Fibroblast of skin of left biceps (primary cell): ENCODE data around the gene VPS26B.

Source experiments
- DNase-seq, 2 experiments: peaks; one replicate each; pipeline ENCODE4 v3.0.0-alpha.2; 2013; ENCODE audit warnings: low read depth in 2 of 2

The VPS26B gene

DNA sequence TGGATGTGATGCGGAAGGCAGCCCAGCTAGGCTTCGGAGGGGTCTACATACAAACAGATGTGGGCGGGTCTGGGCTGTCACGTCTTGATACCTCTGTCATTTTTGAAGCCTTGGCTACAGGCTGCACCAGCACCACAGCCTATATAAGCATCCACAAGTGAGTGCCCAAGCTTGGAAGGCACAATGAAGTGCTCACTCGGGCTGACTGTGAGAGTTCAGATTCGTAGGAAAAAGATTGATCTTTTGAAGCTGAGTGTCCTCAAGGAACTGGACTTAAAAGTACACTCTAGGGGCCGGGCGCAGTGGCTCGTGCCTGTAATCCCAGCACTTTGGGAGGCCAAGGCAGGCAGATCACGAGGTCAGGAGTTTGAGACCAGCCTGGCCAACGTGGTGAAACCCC lies 32.6 kb downstream of the VPS26B start:
- no peak for DNase-seq

DNA sequence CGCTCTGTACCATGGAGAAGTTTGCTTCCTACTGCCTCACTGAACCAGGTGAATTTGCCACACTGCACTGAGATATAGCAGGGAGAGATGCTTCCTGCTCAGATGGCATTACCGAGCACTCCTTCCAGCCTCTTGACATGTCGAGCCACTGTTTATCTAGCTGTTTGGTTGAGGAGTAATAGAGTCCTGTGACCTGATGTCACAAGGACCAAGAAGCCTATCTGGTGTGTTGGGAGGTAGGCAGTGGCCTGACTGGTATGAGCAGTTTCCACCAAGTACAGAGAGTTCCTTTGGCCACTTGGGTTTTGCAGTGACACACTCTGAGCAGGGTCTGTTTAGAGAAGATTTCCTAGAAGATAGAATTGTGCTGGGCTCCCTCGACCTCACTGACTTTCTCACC lies 34.1 kb downstream of the VPS26B start:
- no peak for DNase-seq

DNA sequence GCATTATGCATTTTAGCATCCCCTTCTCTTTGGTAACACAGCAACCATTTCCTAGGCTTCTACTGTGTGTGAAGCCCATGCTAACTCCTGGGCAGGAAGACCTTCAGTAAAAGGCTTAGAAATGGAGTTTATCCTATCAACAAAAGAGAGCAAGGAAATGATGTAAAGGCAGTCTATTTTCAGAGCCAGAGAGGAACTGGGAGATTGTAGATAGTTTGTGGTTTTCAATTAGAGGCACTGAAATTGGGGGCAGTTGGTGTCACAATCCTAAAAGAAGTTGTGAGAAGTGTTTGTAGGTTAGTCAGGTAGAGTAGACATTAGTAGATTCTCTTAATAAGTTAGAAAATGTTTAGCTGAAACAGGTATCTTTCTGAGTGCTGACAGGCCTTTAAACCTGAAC lies 36.0 kb downstream of the VPS26B start:
- no peak for DNase-seq

DNA sequence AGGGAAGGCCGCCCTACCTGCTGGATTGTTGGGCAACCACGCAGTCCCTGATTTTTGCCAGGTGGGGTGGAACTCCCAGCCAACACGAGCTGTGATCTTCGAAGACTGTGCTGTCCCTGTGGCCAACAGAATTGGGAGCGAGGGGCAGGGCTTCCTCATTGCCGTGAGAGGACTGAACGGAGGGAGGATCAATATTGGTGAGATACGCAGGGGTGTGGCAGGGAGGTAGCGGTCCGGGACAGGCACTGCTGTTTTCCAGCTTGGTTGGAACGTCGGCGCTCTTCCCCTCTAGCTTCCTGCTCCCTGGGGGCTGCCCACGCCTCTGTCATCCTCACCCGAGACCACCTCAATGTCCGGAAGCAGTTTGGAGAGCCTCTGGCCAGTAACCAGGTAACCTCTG lies 36.5 kb downstream of the VPS26B start:
- no peak for DNase-seq

DNA sequence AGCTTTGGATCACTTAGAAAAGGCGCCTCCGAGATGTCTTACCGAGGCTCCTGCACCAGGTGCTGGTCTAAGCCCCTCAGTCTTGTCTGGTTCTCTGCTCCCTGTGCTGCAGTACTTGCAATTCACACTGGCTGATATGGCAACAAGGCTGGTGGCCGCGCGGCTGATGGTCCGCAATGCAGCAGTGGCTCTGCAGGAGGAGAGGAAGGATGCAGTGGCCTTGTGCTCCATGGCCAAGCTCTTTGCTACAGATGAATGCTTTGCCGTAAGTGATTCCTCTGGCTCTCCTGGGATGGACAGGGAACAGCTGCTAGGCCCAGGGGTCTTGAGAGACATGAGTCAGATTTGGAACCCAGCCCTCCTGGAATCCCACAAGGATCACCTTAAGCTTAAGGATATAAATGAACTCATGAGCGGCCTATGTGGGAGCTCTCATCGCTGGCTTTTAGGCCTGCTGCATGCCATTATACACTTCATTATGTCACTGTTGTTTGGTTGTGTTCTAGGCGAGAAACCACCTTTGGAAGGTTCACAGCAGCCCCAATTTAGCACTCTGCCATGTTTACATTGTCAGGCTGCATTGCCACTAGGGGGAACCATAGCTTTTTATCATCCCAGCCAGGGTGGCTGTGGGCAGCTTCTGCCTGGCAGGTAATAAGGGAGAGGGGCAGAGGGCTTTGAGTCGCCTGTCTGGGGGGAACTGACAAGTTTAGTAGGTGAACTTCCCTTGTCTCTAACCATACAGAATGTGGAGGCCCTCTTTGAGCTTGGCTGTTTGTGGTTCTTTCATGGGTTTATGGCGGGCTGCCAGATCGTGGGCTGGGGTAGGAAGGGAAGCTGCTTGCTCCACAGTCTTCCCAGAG lies 37.4 kb downstream of the VPS26B start:
- no peak for DNase-seq

DNA sequence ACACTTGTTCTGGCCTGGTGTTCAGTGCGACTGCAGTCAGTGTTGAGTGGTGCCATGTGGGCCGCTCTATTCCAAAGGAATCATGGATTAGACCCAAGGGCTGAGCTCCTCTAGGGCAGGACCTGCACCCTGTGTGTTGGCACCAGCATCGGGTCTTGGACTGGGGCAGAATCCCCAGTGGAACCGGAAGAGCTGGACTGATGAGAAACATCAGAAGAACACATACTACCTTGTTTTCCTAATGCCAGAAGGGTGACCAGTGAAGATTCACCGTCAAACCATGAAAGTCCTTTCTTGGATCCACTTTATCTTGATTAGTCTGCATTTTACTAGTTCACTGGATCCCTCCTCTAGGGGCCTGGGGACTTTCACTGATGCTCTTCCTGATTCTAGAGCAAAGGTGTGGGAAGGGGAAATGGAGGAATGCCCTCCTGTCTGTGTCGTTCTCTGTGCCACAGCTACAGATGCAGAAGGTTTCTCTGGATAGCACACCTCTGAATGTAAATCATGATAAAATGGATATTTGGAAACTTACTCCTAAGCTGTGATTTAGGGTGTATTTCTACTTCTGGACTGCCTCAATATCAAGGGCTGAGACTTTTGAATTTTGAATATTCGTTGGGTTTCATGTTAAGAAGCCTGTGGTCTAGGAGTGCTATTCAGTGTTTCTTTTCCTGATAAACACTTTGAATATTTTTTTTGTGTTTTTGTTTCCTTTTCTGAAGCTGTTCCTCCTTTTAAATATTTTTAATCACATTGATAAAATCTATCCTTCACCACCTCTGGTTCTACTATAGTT lies 40.7 kb downstream of the VPS26B start:
- no peak for DNase-seq

DNA sequence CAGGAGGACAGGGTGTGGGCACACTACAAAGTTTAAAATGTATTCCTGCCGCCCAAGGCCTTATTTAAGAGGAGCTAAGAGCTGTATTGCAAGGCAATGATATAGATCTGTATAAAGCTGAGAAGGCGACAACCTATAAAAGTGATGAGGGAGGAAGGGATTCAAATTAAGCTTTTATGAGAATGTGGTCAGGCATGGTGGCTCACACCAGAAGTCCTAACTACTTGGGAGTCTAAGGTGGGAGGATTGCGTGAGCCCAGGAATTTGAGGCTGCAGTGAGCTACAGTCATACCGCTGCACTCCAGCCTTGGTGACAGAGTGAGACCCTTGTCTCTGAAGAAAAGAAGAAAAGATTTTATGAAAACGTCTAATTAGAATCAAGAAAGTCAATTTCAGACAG lies 42.0 kb downstream of the VPS26B start:
- no peak for DNase-seq

GRCh38 chr11:134266841-134267251 lies 42.4 kb downstream of the VPS26B start:
- DNase-seq = peak; percentile 49 to 57

DNA sequence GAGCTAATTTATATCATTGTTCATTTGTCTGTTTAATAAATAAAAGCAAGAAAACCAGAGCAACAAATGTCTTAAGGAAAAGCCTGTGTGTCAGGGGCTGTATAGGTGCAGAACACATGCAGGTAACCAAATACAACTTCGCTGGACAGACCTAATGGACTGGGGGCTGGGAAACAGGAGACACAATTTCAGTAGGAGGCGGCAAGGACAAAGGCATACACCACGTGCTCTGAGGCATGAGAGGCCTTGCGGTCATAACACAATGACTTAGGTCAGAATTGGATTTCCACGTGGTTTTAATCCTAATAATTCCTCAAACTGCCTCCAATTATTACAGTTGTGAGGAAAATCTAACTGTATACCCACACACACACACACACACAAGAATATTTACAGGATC lies 43.0 kb downstream of the VPS26B start:
- no peak for DNase-seq

- DNase-seq = no peak
These were observed 43.5 kb downstream of the VPS26B start for GRCh38 chr11:134267966-134268365.

GRCh38 chr11:134270250-134270714 lies 45.8 kb downstream of the VPS26B start:
- no peak for DNase-seq

DNA sequence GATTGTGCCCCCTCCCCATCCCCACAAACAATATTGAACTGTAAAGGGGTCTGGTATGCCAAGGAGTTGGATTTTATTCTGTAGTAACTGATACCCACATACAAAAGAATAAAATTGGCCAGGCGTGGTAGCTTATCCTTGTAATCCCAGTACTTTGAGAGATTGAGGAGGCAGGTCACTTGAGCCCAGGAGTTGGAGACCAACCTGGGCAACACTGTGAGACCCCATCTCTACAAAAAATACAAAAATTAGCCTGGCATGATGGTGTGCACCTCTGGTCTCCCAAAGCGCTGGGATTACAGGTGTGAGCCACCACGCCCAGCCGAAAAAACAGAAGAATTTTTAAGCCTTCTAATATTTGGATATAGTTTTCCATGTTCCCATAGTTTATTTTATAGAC lies 47.5 kb downstream of the VPS26B start:
- DNase-seq = no peak

- no peak for DNase-seq
These were observed 48.2 kb downstream of the VPS26B start for GRCh38 chr11:134272381-134273316.

DNA sequence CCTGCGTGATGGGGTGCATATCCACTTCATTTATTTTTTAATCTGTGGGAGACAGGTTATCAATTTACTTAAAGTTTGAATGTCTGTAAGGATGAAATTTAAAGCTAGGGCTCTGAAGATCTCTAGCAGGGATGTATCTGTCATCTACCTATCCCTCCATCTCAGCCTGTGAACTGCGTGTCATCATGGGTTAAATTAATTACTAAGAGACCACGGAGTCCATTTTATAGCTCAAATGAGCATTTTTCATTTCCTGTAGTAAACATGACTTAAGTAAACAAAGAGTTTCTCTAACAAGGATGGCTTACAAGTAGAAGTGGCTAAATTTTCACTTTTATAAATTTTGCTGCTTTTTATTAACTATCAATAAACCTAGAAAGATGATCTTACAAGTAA lies 48.8 kb downstream of the VPS26B start:
- no peak for DNase-seq

- DNase-seq = no peak
These were observed 50.7 kb downstream of the VPS26B start for GRCh38 chr11:134275188-134275533.

DNA sequence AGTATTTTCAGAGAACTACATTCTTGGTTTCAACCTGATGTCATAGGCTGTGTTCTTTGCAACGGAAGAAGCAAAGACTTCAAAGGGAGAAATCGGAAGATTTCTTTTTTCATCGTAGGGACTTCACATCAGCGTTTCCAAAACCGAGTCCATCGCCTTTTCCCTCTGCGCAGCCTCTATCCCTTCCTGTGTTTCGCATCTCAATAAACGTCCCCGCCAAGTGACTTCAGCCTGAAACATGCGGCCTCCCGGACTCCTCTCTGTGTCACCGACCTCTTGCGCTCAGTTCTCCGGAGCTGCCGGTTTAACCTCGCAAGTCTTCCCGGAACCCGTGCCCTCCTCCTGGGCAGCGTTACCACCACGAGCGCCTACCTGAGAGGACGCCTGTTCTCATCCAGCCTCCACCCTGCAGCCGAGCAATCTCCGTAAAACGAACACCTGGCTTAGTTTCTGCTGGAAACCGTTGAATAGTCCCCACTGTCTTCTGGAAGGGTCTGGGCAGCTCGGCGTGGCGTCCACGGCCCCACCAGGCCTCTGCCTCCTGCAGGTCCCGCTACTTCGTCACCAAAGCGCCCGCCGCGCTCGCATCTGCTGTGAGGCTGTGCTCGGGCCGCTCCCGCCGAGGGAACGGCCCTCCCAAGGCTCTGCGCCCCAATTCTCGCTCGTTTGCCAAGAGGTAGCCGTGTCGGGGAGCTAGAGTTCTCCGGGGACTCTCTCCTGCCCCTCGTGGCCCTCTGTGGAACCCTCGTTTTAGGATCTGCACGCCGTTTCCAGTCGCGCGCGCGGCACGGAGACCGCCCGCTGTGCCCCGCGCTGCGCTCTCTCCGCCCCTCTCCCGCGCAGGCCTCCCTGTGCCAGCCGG lies 51.3 kb downstream of the VPS26B start, which contains the start of gene GLB1L3:
TSS of gene GLB1L3 (plus strand) at position 846 of the 862 bp plus-strand sequence. CDS start 362 bp downstream, outside the sequence.
- no peak for DNase-seq

DNA sequence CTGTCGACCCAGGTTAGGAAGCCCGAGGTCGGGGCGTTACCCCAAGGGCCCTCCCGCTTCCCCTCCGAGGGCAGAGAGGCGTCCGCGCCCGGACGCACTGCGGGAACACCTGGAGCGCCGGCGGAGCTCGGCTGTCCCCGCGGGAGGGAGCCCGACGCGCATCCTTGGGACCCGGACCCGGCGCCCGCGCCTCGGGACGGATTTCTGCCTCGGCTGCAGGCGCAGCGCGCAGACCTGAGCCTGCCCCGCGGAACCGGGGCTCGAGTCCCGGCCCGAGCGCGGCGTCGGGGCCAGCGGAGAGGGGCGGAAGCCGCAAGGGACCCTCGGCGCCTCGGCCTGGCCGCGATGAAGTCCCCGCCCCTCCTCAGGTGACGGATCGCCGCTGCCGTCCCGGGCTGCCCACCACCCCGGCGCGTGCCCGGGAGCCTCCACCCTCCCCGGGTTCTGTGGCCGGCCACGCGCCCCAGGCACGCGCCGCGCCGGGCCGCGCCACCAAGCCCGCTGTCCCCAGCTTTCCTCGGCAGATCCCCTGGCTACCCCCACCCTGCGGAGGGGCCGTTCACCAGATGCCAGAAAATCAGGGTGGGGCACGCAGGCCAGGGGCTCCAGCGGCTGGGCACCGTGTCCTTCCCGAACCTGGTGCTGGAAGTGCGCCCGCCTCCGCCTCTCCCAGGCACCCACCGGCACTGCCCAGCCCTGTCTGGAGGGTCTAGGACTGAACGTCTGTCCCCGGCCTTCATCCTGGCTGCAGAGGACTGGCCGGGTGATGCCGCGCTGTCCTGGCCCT lies 52.1 kb downstream of the VPS26B start:
- no peak for DNase-seq

DNA sequence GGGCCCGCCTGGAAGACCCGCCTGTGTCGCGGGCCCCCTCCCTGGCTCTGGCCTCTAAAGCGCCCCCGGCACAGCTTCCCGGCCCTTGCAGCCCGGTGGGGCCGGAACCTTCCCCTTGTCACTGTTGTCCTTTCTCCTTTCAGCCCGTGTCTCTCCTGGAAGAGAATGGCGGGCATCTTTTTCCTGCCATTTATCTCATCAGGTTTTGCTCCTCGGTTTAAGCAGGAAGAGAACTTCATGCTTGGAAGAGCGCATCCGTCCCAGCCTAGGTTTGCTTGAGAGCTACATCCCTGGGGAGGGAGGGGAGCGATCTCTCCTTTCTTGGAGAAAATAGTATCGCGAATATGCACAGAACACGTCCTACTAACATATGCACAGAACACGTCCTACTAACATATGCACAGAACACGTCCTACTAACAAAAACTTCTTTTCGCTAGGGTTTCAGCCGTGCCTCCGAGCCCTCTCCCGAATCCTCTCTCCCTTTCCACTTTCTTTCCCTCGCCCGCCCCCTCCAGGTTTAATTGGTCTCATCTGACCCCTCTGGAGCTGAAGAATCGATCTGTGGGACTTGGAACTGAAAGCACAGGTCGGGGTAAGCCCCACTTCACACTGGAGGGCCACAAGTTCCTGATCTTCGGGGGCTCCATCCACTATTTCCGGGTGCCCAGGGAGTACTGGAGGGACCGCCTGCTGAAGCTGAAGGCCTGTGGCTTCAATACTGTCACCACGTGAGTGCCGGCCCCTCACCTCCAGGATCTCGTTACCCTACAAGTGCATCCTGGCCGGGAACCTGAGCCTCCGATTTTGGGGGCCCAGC lies 52.9 kb downstream of the VPS26B start:
- no peak for DNase-seq

DNA sequence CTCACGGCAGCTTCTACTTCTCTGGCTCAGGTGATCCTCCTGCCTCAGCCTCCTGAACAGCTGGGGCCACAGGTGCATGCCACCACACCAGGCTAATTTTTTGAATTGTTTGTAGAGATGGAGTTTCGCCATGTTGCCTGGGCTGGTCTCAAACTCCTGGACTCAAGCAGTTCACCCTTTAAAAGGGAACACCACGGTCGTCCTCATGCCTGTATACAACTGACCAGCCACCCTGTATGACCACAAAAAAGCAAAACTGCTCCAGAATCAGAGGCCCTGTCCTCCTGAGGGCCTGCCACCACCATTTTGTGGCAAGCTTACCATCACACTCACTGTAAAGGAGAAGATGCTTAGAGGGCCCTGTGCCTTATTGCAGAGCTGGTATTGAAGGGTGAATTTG lies 53.9 kb downstream of the VPS26B start:
- DNase-seq = no peak
